Gastroesophageal sphincter (tissue), 3 donors: Measurements from ENCODE around the gene C1QL4.

Source experiments
- POLR2A ChIP-seq, 2 donors: fragments of 450-650 bp; IDR thresholded peaks; one replicate each; pipeline ENCODE4 v1.6.1; 2017; ENCODE audit warnings: antibody characterized with exemption in 2 of 2, mild to moderate bottlenecking in 2 of 2, moderate library complexity in 1 of 2
- POLR2AphosphoS5 ChIP-seq: sonication (generic); formaldehyde crosslinking; IDR thresholded peaks from one replicate; pipeline ENCODE4 v1.6.1; 2017; ENCODE audit warnings: antibody characterized with exemption
- TF ChIP-seq, protein P1 (sequence below), 4 experiments: fragments of 200-600 bp in 2 of 4; fragments of 450-650 bp in 2 of 4; sonication (generic) in 1 of 4; IDR thresholded peaks; one replicate each; pipeline ENCODE4 v1.5.1; 2017 to 2019; ENCODE audit warnings: antibody characterized with exemption in 4 of 4, mild to moderate bottlenecking in 2 of 4, moderate library complexity in 2 of 4

DNA sequence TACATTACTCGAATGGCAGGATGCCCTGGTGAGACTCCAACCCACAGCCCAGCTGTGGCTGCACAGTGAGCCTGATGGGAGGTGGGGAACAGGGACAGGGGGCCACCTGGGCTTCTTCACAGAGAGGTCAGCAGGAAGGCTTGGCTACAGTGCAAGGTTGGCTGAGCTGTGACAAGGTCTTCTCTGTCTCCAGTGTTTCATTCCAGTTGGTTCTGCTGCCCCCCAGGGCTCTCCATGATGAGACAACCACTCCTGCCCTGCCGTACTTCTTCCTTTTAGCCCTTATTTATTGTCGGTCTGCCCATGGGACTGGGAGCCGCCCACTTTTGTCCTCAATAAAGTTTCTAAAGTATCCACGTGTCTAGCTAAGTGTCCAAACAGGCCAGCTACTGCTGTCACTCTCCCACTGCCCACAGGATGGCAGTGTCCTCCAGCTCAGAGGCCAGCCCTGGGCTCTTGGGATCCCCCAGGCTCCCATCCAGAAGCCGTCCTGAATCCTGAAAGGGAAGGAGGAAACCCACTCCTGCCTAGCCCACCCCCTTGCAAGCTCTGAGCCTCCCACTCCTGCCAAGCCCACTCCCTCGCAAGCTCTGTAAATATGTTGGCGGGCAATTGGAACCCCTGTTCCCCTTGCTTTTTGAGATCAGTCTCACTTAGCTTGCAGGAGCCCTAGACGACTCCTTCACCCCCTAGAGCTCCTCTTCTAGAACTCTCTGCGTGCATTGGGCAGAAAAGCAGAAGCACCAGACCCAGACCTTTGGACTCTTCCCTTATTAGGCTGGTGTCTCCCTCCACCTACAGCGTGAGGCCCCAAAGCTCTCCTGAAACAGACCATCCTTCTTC, 5.4 kb downstream of the C1QL4 start:
- TF ChIP-seq, protein P1, sequence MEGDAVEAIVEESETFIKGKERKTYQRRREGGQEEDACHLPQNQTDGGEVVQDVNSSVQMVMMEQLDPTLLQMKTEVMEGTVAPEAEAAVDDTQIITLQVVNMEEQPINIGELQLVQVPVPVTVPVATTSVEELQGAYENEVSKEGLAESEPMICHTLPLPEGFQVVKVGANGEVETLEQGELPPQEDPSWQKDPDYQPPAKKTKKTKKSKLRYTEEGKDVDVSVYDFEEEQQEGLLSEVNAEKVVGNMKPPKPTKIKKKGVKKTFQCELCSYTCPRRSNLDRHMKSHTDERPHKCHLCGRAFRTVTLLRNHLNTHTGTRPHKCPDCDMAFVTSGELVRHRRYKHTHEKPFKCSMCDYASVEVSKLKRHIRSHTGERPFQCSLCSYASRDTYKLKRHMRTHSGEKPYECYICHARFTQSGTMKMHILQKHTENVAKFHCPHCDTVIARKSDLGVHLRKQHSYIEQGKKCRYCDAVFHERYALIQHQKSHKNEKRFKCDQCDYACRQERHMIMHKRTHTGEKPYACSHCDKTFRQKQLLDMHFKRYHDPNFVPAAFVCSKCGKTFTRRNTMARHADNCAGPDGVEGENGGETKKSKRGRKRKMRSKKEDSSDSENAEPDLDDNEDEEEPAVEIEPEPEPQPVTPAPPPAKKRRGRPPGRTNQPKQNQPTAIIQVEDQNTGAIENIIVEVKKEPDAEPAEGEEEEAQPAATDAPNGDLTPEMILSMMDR (IDR thresholded peaks at IDR 0.05), result peak in 3 of 4 experiments; percentile 55 to 83 (median 60)
- TF ChIP-seq POLR2AphosphoS5 (no peak), POLR2A (IDR thresholded peaks at IDR 0.05) (no peak)
